Gastroesophageal sphincter (tissue), 4 donors: ENCODE results near the gene SCAF4. TPM values are rescaled to one million over a fixed set of nuclear protein-coding genes. Genes with fewer than 3 reads are reported as not detected.

Experiments used
- ATAC-seq: fragments of 150-250 bp; one replicate; pipeline ENCODE4 v1.9.1; 2016; ENCODE audit warnings: mild to moderate bottlenecking, moderate library complexity
- H3K27ac ChIP-seq, 4 donors: fragments of 200-600 bp; sonication (generic) in 3 of 4; 1 replicate in 3 of 4; 2 replicates in 1 of 4; pipeline ENCODE4 v1.5.1; 2016 to 2019
- H3K27me3 ChIP-seq: fragments of 200-600 bp; sonication (generic); one replicate; pipeline ENCODE4 v1.5.1; 2019
- H3K36me3 ChIP-seq, 2 donors: fragments of 200-600 bp; sonication (generic); one replicate each; pipeline ENCODE4 v1.5.1; 2019; ENCODE audit warnings: control low read depth in 1 of 2
- H3K4me1 ChIP-seq, 3 donors: fragments of 200-600 bp; sonication (generic); 1 replicate in 2 of 3; 2 replicates in 1 of 3; pipeline ENCODE4 v1.5.1; 2016 to 2019; ENCODE audit warnings: control low read depth in 2 of 3
- H3K4me3 ChIP-seq, 2 donors: fragments of 200-600 bp; sonication (generic); one replicate each; pipeline ENCODE4 v1.5.1; 2019; ENCODE audit warnings: mild to moderate bottlenecking in 1 of 2, moderate library complexity in 1 of 2
- H3K9me3 ChIP-seq, 3 donors: fragments of 200-600 bp; sonication (generic); one replicate each; pipeline ENCODE4 v1.5.1; 2017 to 2019; ENCODE audit warnings: control low read depth in 2 of 3
- EP300 ChIP-seq: sonication (generic); formaldehyde crosslinking; IDR thresholded peaks from one replicate; pipeline ENCODE4 v1.6.1; 2017; ENCODE audit warnings: antibody characterized with exemption, mild to moderate bottlenecking
- POLR2A ChIP-seq, 2 donors: fragments of 450-650 bp; IDR thresholded peaks; one replicate each; pipeline ENCODE4 v1.6.1; 2017; ENCODE audit warnings: antibody characterized with exemption in 2 of 2, mild to moderate bottlenecking in 2 of 2, moderate library complexity in 1 of 2
- POLR2AphosphoS5 ChIP-seq: sonication (generic); formaldehyde crosslinking; IDR thresholded peaks from one replicate; pipeline ENCODE4 v1.6.1; 2017; ENCODE audit warnings: antibody characterized with exemption
- WGBS, 2 donors: methylation state at CpG; one replicate each; pipeline ENCODE4 v1.1.5; 2018; ENCODE audit warnings: low coverage in 1 of 2; 5-methylcytosine and 5-hydroxymethylcytosine counted together
- total RNA-seq, 4 donors: library from RNA; depleted of rRNA; stranded (reverse); fragments of >200 nt; gene quantifications; one replicate each; pipeline ENCODE4 v1.1.0, GENCODE V29; 2016
- TF ChIP-seq, protein P1 (sequence below), 4 experiments: fragments of 200-600 bp in 2 of 4; fragments of 450-650 bp in 2 of 4; sonication (generic) in 1 of 4; IDR thresholded peaks; one replicate each; pipeline ENCODE4 v1.5.1; 2017 to 2019; ENCODE audit warnings: antibody characterized with exemption in 4 of 4, mild to moderate bottlenecking in 2 of 4, moderate library complexity in 2 of 4

The SCAF4 gene
- total RNA-seq, 4 donors from 2014 or later, result 10.7 to 19.9 (median 16.1) TPM

DNA sequence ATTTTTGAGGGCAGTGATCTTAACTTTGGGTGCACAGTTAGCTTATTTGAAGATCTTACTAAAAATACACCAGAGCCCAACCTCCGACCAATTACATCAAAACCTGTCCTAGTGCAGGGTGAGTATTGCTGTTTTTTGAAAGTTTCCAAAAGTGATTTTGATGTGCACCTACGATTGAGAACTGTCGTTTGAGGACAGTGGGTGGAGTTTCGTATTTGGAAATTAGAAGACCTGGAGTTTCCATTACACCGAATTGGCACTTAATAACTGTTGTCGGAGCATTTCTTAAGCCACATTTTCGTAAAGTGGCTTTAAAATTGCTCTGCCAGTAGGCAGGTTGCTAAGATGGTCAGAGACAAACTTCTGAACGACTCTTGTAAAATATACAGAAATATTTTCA, 71.3 kb downstream of the SCAF4 start:
- ATAC-seq, result no peak
- Histone ChIP-seq H3K4me1 (peaks cover 0 to 60% (median 16%) of the 10 kb centered on the region in 3 donors), H3K27ac (peak overlapping the region; percentile 85 to 96 (median 94)), H3K4me3 (peak overlapping the region; percentile 77 to 88), H3K36me3 (peaks cover 0 to 30% of the 10 kb centered on the region in 2 donors), H3K27me3 (no peaks in the 10 kb centered on the region), H3K9me3 (no peaks in the 10 kb centered on the region)
- WGBS, 2 donors, result 9 to 15% methylated on average over 8 of the region's 8 CpGs
- TF ChIP-seq, protein P1, sequence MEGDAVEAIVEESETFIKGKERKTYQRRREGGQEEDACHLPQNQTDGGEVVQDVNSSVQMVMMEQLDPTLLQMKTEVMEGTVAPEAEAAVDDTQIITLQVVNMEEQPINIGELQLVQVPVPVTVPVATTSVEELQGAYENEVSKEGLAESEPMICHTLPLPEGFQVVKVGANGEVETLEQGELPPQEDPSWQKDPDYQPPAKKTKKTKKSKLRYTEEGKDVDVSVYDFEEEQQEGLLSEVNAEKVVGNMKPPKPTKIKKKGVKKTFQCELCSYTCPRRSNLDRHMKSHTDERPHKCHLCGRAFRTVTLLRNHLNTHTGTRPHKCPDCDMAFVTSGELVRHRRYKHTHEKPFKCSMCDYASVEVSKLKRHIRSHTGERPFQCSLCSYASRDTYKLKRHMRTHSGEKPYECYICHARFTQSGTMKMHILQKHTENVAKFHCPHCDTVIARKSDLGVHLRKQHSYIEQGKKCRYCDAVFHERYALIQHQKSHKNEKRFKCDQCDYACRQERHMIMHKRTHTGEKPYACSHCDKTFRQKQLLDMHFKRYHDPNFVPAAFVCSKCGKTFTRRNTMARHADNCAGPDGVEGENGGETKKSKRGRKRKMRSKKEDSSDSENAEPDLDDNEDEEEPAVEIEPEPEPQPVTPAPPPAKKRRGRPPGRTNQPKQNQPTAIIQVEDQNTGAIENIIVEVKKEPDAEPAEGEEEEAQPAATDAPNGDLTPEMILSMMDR (IDR thresholded peaks at IDR 0.05), result no peak
- no peak for TF ChIP-seq EP300
- TF ChIP-seq POLR2AphosphoS5, result no peak
- no peak for TF ChIP-seq POLR2A (IDR thresholded peaks at IDR 0.05)

DNA sequence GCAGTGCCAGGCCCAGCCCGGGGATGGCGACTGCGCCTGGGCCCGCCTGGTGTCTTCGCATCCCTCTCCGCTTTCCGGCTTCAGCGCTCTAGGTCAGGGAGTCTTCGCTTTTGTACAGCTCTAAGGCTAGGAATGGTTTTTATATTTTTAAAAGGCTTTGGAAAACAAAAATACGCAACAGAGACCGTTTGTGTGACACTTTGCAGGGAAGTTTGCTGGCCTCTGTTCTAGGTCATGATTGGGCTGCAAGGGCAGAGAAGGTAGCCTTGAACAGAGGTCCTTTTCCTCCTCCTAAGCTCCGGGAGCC, 71.7 kb downstream of the SCAF4 start:
- peak overlapping the region; percentile 77 to 88 for H3K4me3 ChIP-seq
- TF ChIP-seq, protein P1 (IDR thresholded peaks at IDR 0.05), result no peak
- TF ChIP-seq POLR2AphosphoS5 (no peak), EP300 (no peak), POLR2A (IDR thresholded peaks at IDR 0.05) (no peak)
- peaks cover 0 to 27% of the 10 kb centered on the region in 2 donors for H3K36me3 ChIP-seq
- no peaks in the 10 kb centered on the region for H3K27me3 ChIP-seq
- no peaks in the 10 kb centered on the region for H3K9me3 ChIP-seq
- 0% methylated on average over 3 of the region's 12 CpGs for WGBS, 2 donors
- peaks cover 0 to 56% (median 13%) of the 10 kb centered on the region in 3 donors for H3K4me1 ChIP-seq
- ATAC-seq, result peak; percentile 49
- H3K27ac ChIP-seq, result peak overlapping the region; percentile 85 to 96 (median 94)

DNA sequence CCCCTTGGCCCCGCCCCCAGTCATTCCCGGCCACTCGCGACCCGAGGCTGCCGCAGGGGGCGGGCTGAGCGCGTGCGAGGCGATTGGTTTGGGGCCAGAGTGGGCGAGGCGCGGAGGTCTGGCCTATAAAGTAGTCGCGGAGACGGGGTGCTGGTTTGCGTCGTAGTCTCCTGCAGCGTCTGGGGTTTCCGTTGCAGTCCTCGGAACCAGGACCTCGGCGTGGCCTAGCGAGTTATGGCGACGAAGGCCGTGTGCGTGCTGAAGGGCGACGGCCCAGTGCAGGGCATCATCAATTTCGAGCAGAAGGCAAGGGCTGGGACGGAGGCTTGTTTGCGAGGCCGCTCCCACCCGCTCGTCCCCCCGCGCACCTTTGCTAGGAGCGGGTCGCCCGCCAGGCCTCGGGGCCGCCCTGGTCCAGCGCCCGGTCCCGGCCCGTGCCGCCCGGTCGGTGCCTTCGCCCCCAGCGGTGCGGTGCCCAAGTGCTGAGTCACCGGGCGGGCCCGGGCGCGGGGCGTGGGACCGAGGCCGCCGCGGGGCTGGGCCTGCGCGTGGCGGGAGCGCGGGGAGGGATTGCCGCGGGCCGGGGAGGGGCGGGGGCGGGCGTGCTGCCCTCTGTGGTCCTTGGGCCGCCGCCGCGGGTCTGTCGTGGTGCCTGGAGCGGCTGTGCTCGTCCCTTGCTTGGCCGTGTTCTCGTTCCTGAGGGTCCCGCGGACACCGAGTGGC, 72.2 kb downstream of the SCAF4 start, which contains the start of gene SOD1:
SOD1 (plus strand) TSS at position 158 of the 723 bp plus-strand sequence; CDS start at position 235, 77 bp downstream.
- H3K36me3 ChIP-seq, result peaks cover 0 to 23% of the 10 kb centered on the region in 2 donors
- peak; percentile 97 for ATAC-seq
- peak within 1 kb of the TSS; percentile 77 to 88 for H3K4me3 ChIP-seq
- no peaks in the 10 kb centered on the region for H3K9me3 ChIP-seq
- WGBS, 2 donors, result no CpG with 5 or more reads among the region's 87 CpGs
- H3K4me1 ChIP-seq, result peaks cover 0 to 51% (median 13%) of the 10 kb centered on the region in 3 donors
- TF ChIP-seq, protein P1 (IDR thresholded peaks at IDR 0.05), result peak in 2 of 4 experiments; percentile 49 to 56
- TF ChIP-seq EP300, result no peak
- peak; percentile 96 for TF ChIP-seq POLR2AphosphoS5
- peak; percentile 89 for TF ChIP-seq POLR2A (IDR thresholded peaks at IDR 0.05)
- H3K27me3 ChIP-seq, result no peaks in the 10 kb centered on the region
- H3K27ac ChIP-seq, result peak within 1 kb of the TSS; percentile 85 to 96 (median 94)

- Histone ChIP-seq H3K27ac (peak overlapping the region in 3 of 4 donors; percentile 93 to 96 (median 96)), H3K36me3 (peaks cover 0 to 18% of the 10 kb centered on the region in 2 donors), H3K27me3 (no peaks in the 10 kb centered on the region), H3K4me1 (peaks cover 0 to 46% (median 13%) of the 10 kb centered on the region in 3 donors), H3K9me3 (no peaks in the 10 kb centered on the region), H3K4me3 (peak overlapping the region; percentile 77 to 88)
- peak; percentile 47 for ATAC-seq
- 0% methylated on average over 8 to 11 of the region's 18 CpGs for WGBS, 2 donors
- no peak for TF ChIP-seq POLR2AphosphoS5
- no peak for TF ChIP-seq EP300
- TF ChIP-seq, protein P1 (IDR thresholded peaks at IDR 0.05), result no peak
- no peak for TF ChIP-seq POLR2A (IDR thresholded peaks at IDR 0.05)
Observed at GRCh38 chr21:31659286-31659535, 72.7 kb downstream of the SCAF4 start.

- no peaks in the 10 kb centered on the region for H3K9me3 ChIP-seq
- peaks cover 0 to 9% of the 10 kb centered on the region in 2 donors for H3K36me3 ChIP-seq
- TF ChIP-seq POLR2A (IDR thresholded peaks at IDR 0.05), result no peak
- TF ChIP-seq EP300, result no peak
- TF ChIP-seq POLR2AphosphoS5, result no peak
- TF ChIP-seq, protein P1 (IDR thresholded peaks at IDR 0.05), result no peak
- no peak overlapping the region for H3K4me3 ChIP-seq
- no peaks in the 10 kb centered on the region for H3K27me3 ChIP-seq
- H3K4me1 ChIP-seq, result peaks cover 0 to 35% (median 13%) of the 10 kb centered on the region in 3 donors
- no peak overlapping the region for H3K27ac ChIP-seq
- 60 to 100% methylated on average over 1 to 6 of the region's 9 CpGs for WGBS, 2 donors
- no peak for ATAC-seq
Observed at GRCh38 chr21:31658053-31658452, 73.9 kb downstream of the SCAF4 start.
